DMS53 (cell line): ENCODE results near the gene C5orf52.
"Not testable (repeated sequence)": the region's sequence is repeated elsewhere in the genome, so short reads cannot be mapped to it uniquely, and the experiment has no call there.

Experiments used
- DNase-seq: peaks from one replicate; lab custom pipeline; 2025; lab: John Stamatoyannopoulos, UW

C5orf52 gene

GRCh38 chr5:157726607-157727006 is 55.3 kb downstream of the C5orf52 start:
- DNase-seq: not testable (repeated sequence)

GRCh38 chr5:157727858-157728257 is 56.5 kb downstream of the C5orf52 start:
- not testable (repeated sequence) for DNase-seq
